GM21423 (cell line): ENCODE measurements around the gene BGLAP.
"Not testable (repeated sequence)": the region's sequence is repeated elsewhere in the genome, so short reads cannot be mapped to it uniquely, and the experiment has no call there.

Experiments used
- ATAC-seq: cut with Tn5 transposase; IDR thresholded peaks from one replicate; pipeline ENCODE4 v1.9.1; 2021; ENCODE audit warnings: mild to moderate bottlenecking, moderate library complexity; ENCODE audit not compliant: unreplicated experiment

The BGLAP gene

DNA sequence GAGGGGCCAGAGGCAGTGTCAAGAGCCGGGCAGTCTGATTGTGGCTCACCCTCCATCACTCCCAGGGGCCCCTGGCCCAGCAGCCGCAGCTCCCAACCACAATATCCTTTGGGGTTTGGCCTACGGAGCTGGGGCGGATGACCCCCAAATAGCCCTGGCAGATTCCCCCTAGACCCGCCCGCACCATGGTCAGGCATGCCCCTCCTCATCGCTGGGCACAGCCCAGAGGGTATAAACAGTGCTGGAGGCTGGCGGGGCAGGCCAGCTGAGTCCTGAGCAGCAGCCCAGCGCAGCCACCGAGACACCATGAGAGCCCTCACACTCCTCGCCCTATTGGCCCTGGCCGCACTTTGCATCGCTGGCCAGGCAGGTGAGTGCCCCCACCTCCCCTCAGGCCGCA lies at the start of gene BGLAP:
Gene BGLAP, plus strand, starts transcription at position 259 of the 400 bp plus-strand sequence. Its CDS starts 48 bp downstream, at position 307.
- ATAC-seq = no peak

DNA sequence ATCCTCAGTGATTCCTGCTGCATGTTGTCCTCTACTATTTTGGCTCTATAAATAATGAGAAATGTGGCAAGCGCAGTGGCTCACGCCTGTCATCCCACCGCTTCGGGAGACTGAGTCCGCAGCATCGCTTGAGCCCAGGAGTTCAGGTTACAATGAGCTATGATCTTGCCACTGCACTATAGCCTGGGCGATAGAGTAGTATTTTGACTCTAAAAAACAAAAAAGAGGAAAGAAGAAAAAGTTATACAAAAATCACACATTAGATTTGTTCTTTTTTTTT lies 48.8 kb upstream of the BGLAP start:
- ATAC-seq = no peak

DNA sequence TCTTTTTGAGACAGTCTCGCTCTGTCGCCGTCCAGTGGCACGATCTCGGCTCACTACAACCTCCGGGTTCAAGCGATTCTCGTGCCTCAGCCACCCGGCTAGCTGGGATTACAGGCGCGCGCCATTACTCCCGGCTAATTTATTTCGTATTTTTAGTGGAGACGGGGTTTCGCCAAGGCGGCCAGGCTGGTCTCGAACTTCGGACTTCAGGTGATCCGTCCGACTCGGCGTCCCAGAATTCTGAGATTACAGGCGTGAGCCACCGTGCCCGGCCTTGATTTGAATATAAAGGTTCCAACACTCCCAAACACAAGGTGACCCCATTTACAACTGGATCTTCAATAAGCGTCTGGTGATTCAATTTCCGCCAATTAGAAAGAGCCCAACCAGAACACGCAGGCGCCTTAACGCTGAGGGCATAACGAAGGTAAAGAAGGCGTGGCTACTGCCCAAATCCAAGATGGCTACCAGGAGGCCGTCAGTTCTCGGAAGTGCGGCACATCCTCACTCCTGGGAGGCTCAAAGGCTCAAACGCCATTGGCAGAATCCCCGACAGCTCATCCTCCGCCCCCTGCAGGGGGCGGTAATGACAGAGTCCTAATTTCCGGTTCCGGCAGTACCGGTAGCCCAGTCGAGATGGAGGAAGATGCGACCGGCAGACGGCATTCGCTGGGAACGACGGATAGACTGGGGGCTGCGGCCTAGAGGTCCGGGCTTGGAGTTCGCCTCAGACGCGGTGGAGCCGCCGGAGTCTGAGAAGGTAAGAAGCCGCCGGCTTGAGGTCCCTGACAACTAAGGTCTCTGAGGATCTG lies 48.3 kb upstream of the BGLAP start, which contains the start of gene SLC25A44:
Gene SLC25A44, plus strand, starts transcription at position 617 of the 812 bp plus-strand sequence. CDS start 5,744 bp downstream, outside the sequence.
- peak; percentile 91 for ATAC-seq

DNA sequence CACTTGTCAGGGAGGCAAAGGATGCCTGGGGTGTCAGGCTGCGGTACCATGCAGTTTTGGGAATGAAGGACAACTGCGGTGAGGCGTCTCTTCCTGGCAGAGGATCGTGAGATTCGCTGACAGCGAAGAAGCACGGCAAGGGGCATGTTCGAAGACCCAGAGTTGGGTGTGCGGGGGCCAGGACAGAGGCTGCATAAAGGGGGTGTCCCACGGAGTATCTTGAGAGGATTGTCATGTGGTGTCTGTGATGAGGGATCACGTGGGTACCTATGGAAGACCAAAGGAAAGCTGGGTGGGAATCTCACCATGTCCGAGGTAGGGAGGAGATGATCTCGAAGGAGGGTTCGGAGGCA lies 47.7 kb upstream of the BGLAP start:
- ATAC-seq = no peak

DNA sequence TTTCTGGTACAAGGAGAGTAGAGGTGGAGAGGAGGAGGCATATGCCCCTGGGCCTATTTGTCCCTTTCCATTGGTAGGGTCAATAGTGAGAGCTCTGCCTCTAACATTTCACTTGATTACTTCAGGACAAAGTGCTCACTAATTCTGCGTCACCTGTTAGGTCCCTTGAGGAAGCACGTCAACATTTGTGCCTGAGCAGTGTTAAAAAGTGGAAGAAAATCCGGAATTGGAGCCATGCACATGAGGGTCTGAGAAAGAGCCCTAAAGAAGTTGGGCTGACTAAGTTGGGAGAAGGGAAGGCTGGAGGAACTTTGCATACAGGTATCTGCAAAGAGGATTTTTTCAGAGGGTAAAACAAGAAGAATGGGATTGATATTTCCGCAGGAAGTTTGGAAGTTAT lies 46.1 kb upstream of the BGLAP start:
- ATAC-seq = no peak

DNA sequence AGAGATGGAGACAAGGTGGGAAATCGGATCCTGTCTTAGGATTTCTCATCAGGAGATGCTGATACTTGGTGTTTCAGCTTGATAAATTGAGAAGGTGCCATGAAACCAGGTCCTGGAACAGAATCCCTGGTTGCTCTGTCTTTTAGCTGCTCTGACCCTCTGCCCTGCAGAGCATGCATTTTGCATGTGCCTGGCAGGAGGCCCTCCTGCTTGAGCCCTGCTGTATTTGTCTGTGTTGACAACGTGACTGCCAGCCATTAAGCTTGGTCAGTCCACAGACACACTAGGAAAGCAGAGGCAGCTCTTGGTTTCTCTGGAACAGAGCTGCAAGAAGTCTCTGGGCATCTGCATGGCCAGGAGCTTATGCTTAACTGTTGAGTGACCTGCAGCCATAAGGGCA lies 45.5 kb upstream of the BGLAP start:
- ATAC-seq = no peak

DNA sequence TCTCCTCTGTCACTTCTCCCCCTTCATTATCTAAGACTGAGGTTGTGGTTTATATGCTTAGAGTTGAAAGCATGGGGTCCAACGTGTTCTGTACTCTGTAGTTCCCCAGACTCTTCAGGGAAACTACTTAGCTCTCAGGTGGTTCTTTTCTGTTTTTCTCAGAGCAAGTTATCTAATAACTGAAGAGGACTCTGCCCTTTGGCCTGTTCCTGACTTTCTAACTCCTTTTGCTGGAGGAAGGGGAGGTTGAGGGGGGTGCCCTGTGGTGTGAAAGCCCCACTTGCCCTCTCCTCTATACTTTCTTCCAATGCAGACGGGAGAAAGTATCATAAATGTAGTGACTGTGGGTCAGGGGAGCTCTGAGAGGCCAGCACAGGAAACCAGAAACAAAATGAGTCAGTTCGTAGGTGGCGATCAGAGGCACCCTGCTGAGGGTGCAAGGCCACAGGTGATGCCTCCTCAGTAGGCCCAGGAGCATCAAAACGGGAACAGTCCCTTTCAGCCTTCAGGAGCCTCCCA lies 43.1 kb upstream of the BGLAP start:
- ATAC-seq = no peak

DNA sequence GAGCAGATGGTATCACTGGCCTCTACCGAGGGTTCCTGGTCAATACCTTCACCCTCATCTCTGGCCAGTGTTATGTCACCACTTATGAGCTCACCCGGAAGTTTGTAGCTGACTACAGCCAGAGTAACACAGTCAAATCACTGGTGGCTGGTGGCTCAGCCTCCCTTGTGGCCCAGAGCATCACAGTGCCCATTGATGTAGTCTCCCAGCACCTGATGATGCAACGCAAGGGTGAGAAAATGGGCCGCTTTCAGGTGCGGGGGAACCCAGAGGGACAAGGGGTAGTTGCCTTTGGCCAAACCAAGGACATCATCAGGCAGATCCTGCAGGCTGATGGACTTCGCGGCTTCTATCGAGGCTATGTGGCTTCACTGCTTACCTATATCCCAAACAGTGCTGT lies 41.9 kb upstream of the BGLAP start:
- ATAC-seq = no peak

DNA sequence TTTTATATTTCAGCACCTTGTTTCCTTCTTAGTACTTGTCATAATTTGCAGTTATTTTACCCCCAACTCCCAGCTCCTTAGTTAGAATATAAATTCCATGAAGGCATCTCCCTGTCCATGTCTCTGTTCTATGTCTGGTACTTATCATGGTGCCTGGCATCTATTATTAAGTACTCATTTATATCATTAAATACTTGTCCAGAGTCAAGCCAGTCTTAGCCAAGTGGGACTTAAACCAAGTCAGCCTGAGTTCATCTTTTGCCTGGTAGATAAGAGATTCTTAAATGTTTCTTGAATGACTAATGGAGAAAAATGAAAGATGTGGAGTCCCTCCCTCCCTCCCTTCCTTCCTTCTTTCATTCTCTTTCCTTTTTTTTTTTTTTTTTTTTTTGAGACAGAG lies 38.7 kb upstream of the BGLAP start:
- no peak for ATAC-seq

DNA sequence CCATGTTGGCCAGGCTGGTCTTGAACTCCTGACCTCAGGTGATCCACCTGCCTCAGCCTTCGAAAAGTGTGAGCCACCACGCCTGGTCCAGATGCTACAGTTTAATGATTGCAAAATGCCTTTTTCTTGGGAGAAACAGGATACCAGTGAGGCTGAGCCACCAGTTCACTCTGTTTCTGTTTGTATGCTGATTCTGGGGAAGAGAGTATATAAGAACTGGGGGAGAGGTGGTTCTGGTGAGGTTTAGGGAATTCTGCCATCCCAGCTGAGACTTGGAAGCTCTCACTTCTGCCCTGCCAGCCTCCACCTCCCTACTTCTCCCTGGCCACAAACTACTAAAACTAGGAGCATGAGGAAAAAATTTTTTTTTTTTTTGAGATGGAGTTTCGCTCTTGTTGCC lies 37.3 kb upstream of the BGLAP start:
- no peak for ATAC-seq

DNA sequence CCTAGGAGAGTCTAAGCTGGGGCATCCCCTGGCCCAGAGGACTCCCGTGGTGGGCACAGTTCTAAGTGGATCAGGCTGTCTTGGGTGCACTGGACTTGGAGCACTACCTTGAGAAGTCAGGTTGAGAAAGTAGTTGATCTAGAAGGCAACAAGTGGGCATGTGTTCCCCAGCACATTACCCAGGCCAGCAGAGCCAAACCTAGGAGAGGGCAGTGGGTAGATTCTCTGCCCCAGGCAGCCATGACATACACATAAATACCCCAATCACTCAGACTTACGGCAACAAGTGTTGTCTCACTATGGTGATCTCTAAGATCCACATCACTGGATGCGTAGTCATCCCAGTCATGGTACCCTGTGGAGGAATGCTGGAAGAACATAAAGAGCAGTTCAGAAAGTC lies 30.7 kb upstream of the BGLAP start:
- no peak for ATAC-seq

DNA sequence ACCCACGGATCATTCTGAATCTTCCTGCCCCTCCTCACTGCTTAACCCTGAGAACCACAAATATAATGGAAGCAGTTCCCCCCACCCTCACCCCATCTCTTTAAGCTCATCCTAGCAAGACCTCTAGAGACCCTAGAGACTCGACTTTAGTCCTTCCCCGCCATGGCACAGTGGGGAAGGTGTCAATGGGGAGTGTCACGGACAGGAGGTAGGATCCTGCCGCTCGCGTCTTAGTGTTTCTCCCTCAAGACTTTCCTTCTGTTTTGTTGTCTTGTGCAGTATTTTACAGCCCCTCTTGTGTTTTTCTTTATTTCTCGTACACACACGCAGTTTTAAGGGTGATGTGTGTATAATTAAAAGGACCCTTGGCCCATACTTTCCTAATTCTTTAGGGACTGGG lies 29.9 kb upstream of the BGLAP start:
- ATAC-seq = no peak

DNA sequence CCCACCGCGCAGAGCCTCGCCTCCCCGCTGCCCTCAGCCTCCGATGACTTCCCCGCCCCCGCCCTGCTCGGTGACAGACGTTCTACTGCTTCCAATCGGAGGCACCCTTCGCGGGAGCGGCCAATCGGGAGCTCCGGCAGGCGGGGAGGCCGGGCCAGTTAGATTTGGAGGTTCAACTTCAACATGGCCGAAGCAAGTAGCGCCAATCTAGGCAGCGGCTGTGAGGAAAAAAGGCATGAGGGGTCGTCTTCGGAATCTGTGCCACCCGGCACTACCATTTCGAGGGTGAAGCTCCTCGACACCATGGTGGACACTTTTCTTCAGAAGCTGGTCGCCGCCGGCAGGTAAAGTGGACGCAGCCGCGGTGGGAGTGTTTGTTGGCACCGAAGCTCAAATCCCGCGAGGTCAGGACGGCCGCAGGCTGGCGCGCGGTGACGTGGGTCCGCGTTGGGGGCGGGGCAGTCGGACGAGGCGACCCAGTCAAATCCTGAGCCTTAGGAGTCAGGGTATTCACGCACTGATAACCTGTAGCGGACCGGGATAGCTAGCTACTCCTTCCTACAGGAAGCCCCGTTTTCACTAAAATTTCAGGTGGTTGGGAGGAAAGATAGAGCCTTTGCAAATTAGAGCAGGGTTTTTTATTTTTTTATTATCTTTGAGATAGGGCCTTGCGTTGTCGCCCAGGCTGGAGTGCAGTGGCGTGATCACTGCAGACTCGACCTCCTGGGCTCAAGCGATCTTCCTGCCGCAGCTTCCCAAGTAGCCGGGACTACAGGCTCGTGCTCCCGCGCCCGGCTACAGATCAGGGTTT lies 28.9 kb upstream of the BGLAP start, which contains the start of gene PMF1:
Gene PMF1, plus strand, starts transcription at position 175 of the 811 bp plus-strand sequence. Its CDS starts 9 bp downstream, at position 184.
- peak; percentile 87 for ATAC-seq

DNA sequence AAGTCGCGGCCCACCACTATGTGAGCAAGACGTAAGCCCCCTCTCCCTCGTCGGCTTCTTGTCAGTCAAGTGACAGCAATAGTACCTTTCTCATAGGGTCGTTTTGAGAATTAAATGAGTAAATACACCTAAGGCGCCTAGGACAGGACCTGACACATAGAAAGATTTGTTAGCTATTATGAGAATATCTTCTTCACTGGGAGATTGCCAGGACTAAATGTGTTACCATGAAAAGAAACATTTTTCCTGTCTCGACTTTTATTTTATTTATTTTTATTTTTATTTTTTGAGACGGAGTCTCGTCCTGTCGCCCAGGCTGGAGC lies 28.4 kb upstream of the BGLAP start:
- no peak for ATAC-seq

DNA sequence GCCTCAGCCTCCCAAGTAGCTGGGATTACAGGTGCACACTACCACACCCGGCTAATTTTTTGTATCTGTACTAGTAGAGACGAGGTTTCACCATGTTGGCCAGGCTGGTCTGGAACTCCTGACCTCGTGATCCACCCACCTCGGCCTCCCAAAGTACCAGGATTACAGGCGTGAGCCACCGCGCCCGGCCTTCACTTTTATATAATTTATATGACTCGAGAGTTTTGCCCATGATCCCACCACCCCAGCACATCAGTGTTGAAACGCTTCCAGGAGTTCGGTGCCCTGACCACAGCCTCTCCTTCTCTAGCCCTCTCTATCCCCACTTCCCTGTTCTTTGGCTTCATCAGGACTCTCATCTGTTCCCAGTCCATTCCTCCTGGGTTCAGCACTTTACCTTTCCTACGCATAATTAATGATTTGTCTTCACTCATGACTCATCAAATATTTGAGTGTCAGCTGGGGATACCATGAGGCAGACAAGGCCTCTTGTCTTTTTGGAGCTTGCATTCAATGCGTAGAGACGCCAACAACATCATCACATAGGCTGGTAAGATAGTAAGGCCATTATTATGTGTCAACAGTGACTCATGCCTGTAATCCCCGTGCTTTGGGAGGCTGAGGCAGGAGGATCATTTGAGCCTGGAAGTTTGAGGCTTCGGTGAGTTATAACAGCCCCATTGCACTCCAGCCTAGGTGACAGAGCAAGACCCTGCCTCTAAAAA lies 27.8 kb upstream of the BGLAP start:
- ATAC-seq = no peak

DNA sequence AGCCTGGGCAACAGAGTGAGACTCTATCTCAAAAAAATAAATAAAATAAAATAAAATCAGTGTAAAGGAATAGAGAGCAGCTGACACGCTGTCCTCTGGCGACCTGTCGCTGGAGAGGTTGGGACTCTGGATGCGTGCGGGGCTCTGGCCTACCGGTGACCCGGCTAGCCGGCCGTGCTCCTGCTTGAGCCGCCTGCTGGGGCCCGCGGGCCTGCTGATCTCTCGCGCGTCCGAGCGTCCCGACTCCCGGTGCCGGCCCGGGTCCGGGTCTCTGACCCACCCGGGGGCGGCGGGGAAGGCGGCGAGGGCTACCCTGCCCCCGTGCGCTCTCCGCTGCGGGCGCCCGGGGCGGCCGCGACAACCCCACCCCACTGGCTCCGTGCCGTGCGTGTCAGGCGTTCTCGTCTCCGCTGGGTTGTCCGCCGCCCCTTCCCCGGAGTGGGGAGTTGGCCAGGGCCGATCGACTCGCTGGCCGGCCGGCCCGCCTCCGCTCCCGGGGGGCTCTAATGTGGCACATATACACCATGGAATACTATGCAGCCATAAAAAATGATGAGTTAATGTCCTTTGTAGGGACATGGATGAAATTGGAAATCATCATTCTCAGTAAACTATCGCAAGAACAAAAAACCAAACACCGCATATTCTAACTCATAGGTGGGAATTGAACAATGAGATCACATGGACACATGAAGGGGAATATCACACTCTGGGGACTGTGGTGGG lies 25.5 kb upstream of the BGLAP start:
- not testable (repeated sequence) for ATAC-seq

DNA sequence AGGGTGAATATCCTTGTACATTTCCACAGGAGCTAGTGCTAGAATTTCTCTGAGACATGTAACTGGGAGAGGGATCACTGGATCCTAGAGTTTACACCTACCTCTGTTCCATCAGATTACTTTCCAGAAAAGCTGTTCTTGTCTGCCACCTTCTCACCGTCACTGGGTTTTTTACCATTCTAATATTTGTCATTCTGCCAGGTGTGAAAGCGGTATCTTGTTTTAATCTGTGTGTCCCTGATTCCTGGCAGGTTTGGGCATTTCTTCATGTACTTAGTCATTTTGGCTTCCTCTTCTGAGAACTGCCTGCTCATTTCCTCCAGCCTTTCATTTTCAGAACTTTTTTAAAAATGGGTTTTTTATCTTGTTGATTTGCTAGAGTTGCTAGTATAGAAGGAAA lies 24.1 kb upstream of the BGLAP start:
- no peak for ATAC-seq

DNA sequence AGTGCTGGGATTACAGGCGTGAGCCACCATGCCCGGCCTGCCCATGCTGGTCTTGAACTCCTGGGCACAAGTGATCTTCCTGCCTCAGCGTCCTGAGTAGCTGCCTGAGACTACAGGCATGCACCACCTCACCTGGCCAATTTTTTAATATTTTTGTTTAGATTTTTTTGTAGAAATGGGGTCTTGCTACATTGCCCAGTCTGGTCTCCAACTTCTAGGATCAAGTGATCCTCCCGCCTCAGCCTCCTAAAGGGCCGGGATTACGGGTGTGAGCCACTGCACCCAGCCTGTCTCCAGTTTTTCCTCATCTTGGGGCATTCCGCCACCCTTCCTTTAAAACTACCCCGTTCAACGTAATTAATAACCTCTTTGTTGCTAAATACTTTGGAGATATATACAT lies 21.8 kb upstream of the BGLAP start:
- no peak for ATAC-seq

DNA sequence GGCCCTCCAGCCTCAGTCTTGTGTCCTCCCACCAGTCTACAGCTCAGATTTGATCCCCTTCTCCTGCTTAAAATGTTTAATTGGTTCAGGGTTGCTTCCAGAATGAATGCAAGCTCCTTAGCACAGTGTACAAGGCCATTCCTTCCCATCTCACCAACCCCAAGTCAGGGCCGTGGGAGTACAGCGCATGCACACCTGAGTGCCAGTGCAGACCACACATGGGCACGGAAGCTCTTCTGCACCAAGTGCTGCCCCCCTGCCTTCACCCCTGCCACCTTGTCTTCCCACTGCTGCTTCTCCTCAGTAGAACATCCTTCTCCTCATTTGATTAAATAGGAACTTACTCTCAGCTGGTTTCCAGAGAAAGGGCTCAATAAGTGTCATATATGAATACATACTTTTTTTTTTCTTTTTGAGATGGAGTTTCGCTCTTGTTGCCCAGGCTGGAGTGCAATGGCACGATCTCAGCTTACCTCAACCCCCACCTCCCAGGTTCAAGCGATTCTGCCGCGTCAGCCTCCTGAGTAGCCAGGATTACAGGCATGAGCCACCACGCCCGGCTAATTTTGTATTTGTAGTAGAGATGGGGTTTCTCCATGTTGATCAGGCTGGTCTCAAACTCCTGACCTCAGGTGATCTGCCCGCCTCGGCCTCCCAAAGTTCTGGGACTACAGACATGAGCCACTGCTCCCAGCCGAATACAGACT lies 19.8 kb upstream of the BGLAP start:
- no peak for ATAC-seq

DNA sequence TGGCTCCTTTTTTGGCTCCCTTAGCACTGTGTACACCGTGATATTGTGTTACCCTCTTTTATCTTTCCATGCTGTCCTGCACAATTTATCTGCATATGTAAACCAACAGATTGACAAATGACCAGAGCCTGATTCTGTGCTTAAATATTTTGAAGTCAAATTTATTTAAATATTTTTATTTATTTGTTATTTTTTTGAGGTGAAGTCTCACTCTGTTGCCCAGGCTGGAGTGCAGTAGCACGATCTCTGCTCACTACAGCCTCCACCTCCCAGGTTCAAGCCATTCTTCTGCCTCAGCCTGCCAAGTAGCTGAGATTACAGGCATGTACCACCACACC lies 16.3 kb upstream of the BGLAP start:
- no peak for ATAC-seq
